Dermis blood vessel endothelial cell (primary cell): ENCODE data around the gene JAKMIP1. TPM values are rescaled to one million over a fixed set of nuclear protein-coding genes. Genes with fewer than 3 reads are reported as not detected.
A peak's percentile ranks its signal among the peaks of the same experiment; 100 is the strongest.

ENCODE experiments used
- DNase-seq: peaks from one replicate; pipeline ENCODE4 v3.0.0; 2010
- total RNA-seq: library from RNA; depleted of rRNA; stranded (reverse); fragments of >200 nt; gene quantifications from 2 replicates; pipeline ENCODE4 v1.2.3, GENCODE V29; 2014

Gene JAKMIP1
- total RNA-seq, 1 donor from 2014 or later = not detected

GRCh38 chr4:6201580-6202091, 1.3 kb upstream of the JAKMIP1 start:
- no peak for DNase-seq

GRCh38 chr4:6200922-6201362, 593 bp upstream of the JAKMIP1 start:
- no peak for DNase-seq

GRCh38 chr4:6199422-6199921, 877 bp downstream of the JAKMIP1 start:
- no peak for DNase-seq

GRCh38 chr4:6198768-6199421, 1.5 kb downstream of the JAKMIP1 start:
- DNase-seq = no peak

GRCh38 chr4:6198278-6198677, 2.1 kb downstream of the JAKMIP1 start:
- no peak for DNase-seq

GRCh38 chr4:6197433-6198174, 2.7 kb downstream of the JAKMIP1 start:
- DNase-seq = no peak

- DNase-seq = no peak
Measured at GRCh38 chr4:6196871-6197270, 3.5 kb downstream of the JAKMIP1 start.

GRCh38 chr4:6196324-6196723, 4.0 kb downstream of the JAKMIP1 start:
- no peak for DNase-seq

- DNase-seq = no peak
Measured at GRCh38 chr4:6195602-6196319, 4.6 kb downstream of the JAKMIP1 start.

- DNase-seq = no peak
Measured at GRCh38 chr4:6194458-6195195, 5.7 kb downstream of the JAKMIP1 start.

GRCh38 chr4:6193399-6193798, 7.0 kb downstream of the JAKMIP1 start:
- no peak for DNase-seq

- peak; percentile 8 for DNase-seq
Measured at GRCh38 chr4:6192245-6192644, 8.1 kb downstream of the JAKMIP1 start.

- no peak for DNase-seq
Measured at GRCh38 chr4:6191448-6192130, 8.8 kb downstream of the JAKMIP1 start.

- DNase-seq = no peak
Measured at GRCh38 chr4:6190486-6190885, 9.9 kb downstream of the JAKMIP1 start.

- no peak for DNase-seq
Measured at GRCh38 chr4:6189511-6189910, 10.8 kb downstream of the JAKMIP1 start.

- DNase-seq = no peak
Measured at GRCh38 chr4:6188687-6189305, 11.6 kb downstream of the JAKMIP1 start.

GRCh38 chr4:6184169-6184568, 16.2 kb downstream of the JAKMIP1 start:
- no peak for DNase-seq

GRCh38 chr4:6183740-6184139, 16.6 kb downstream of the JAKMIP1 start:
- no peak for DNase-seq

- no peak for DNase-seq
Measured at GRCh38 chr4:6182376-6183280, 17.7 kb downstream of the JAKMIP1 start.
